ENCODE measurements around the gene PDE9A. TPM values are rescaled to one million over a fixed set of nuclear protein-coding genes. Genes with fewer than 3 reads are reported as not detected.

Gene PDE9A
- total and polyA plus RNA-seq, 8 donors = 5.1 to 24.2 (median 21.9) TPM

- H3K36me3 ChIP-seq = no peaks in the 10 kb centered on the region
- intact Hi-C loops (cut with DNase I) = no loop called here
- H3K4me3 ChIP-seq = no peak overlapping the region
- DNase-seq = peak in 2 of 4 donors; percentile 58 to 67
- H3K27me3 ChIP-seq = peaks cover 0 to 14% of the 10 kb centered on the region in 2 donors
- H3K9me3 ChIP-seq = no peaks in the 10 kb centered on the region
- ATAC-seq = peak; percentile 64
- TF ChIP-seq, protein P1, sequence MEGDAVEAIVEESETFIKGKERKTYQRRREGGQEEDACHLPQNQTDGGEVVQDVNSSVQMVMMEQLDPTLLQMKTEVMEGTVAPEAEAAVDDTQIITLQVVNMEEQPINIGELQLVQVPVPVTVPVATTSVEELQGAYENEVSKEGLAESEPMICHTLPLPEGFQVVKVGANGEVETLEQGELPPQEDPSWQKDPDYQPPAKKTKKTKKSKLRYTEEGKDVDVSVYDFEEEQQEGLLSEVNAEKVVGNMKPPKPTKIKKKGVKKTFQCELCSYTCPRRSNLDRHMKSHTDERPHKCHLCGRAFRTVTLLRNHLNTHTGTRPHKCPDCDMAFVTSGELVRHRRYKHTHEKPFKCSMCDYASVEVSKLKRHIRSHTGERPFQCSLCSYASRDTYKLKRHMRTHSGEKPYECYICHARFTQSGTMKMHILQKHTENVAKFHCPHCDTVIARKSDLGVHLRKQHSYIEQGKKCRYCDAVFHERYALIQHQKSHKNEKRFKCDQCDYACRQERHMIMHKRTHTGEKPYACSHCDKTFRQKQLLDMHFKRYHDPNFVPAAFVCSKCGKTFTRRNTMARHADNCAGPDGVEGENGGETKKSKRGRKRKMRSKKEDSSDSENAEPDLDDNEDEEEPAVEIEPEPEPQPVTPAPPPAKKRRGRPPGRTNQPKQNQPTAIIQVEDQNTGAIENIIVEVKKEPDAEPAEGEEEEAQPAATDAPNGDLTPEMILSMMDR (IDR thresholded peaks at IDR 0.05) = no peak
- H3K27ac ChIP-seq = no peak overlapping the region
- H3K4me1 ChIP-seq = peaks cover 4 to 7% of the 10 kb centered on the region in 2 donors
Observed at GRCh38 chr21:42640486-42640885, 12.9 kb upstream of the PDE9A start.

DNA sequence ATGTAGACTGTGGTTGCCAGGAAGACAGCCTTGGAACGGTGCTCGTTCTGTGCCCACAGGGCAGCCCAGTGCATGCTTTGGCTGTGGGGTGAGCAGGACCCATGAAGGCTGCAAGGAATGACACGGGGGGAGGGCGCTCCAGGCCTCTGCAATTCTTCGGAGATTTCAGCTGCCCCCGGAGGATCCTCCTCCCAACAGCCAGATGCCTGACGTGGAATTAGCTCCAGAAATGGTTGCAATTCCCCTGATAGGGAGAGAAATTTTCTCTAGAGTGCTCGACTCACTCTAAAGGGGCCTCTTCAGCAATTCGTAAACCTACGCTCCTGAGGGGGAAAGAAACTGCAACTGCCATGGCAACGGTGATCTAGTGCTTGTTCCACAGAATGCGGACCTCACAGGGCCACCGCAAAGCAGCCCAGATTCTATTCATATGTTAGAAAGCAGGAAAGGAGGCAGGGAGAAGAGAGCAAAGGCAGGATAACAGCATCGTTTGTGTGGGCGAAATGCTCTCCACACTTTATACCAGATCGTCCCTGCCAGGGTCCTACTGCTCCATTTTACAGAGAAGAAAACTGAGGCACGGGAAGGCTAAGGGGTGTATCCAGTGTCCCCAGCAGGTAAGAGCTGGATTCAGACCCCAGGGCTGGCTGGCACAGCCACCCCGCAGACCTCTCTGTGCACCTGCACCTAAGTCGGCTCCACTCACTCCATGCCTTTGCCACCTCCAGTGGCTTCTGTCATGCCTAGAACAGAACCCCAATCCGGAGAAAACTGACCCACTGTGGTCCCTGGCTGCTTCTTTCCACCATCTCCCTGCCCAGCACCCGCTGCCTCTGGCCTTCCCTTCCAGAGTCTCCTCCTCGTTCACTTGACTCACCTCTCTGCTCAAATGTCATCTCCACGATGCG, 11.9 kb upstream of the PDE9A start:
- ATAC-seq = peak; percentile 42
- intact Hi-C loops (cut with DNase I) = no loop called here
- TF ChIP-seq, protein P1 (IDR thresholded peaks at IDR 0.05) = no peak

DNA sequence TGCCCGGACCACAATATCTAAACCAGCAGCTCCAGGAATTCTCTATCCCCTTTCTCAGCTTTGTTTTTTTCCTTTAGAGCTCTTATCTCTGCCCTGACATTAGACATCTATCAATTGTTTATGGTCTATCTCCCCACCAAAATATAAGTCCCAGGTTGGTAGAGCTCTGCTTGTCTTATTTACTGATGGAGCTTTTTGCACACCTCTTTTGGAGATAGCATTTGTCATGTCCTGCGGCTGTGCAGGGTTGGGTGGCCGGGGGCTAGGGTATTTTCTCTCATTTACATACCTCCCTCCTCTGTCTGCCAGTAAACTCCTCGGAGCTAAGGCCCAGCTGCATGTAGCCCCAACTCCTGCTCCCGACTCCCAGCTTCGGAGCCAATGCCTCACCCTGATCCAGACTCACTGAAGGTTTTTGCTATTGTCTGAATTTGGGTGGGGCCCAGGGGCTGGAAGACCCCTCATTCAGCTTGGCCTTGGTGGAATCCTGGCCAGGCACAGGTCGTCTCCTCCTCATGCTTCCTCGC, 11.1 kb upstream of the PDE9A start:
- ATAC-seq (no peak), DNase-seq (peak in 1 of 4 donors; percentile 15)
- intact Hi-C loops (cut with DNase I) = no loop called here
- Histone ChIP-seq H3K4me3 (no peak overlapping the region), H3K4me1 (peaks cover 0 to 4% of the 10 kb centered on the region in 2 donors), H3K36me3 (no peaks in the 10 kb centered on the region), H3K27me3 (peaks cover 0 to 14% of the 10 kb centered on the region in 2 donors), H3K27ac (no peak overlapping the region), H3K9me3 (no peaks in the 10 kb centered on the region)
- TF ChIP-seq, protein P1 (IDR thresholded peaks at IDR 0.05) = no peak

More for the DNA sequence above, 11.9 kb upstream of the PDE9A start:
- Histone ChIP-seq H3K36me3 (no peaks in the 10 kb centered on the region), H3K9me3 (no peaks in the 10 kb centered on the region), H3K4me3 (no peak overlapping the region), H3K27ac (no peak overlapping the region), H3K4me1 (peaks cover 3 to 4% of the 10 kb centered on the region in 2 donors), H3K27me3 (peaks cover 0 to 14% of the 10 kb centered on the region in 2 donors)
- DNase-seq = peak in 2 of 4 donors; percentile 12 to 68

- Histone ChIP-seq H3K27me3 (peaks cover 0 to 5% of the 10 kb centered on the region in 2 donors), H3K27ac (no peak overlapping the region), H3K9me3 (no peaks in the 10 kb centered on the region), H3K4me3 (no peak overlapping the region), H3K36me3 (no peaks in the 10 kb centered on the region), H3K4me1 (peaks cover 0 to 4% of the 10 kb centered on the region in 2 donors)
- DNase-seq (peak in 1 of 4 donors; percentile 20), ATAC-seq (no peak)
- TF ChIP-seq, protein P1 (IDR thresholded peaks at IDR 0.05) = no peak
- intact Hi-C loops (cut with DNase I) = no loop called here
Observed at GRCh38 chr21:42644223-42645208, 8.9 kb upstream of the PDE9A start.

Measured in left lung (tissue), 10 donors.